Panc1 (cell line): ENCODE results near the gene BIK.

Experiments
- CTCF ChIP-seq: fragments of 450-650 bp; IDR thresholded peaks from 2 replicates; pipeline ENCODE4 v1.5.1; 2017; ENCODE audit warnings: mild to moderate bottlenecking
- REST ChIP-seq, 2 experiments: IDR thresholded peaks; 2 replicates each; pipeline ENCODE4 v1.6.1; 2011 to 2012; ENCODE audit warnings: low read depth in 2 of 2, control low read depth in 1 of 2, low read length in 1 of 2, mild to moderate bottlenecking in 1 of 2, moderate library complexity in 1 of 2; ENCODE audit not compliant: insufficient read depth in 1 of 2

GRCh38 chr22:43066134-43066533 is 44.4 kb upstream of the BIK start:
- TF ChIP-seq REST (IDR thresholded peaks at IDR 0.05; ENCODE audit: insufficient read depth in 1 of 2, low read depth in 2 of 2, low read length in 1 of 2), result no peak
- no peak for TF ChIP-seq CTCF
